Measurements from ENCODE around the gene ENDOD1.

GRCh38 chr11:95104856-95105255 is 15.2 kb downstream of the ENDOD1 start:
- TF ChIP-seq CTCF (IDR thresholded peaks at IDR 0.05) (no peak), EP300 (IDR thresholded peaks at IDR 0.05) (no peak)
